KOPT-K1 (cell line): ENCODE results near the gene KRT5.
"Not testable (repeated sequence)": the region's sequence is repeated elsewhere in the genome, so short reads cannot be mapped to it uniquely, and the experiment has no call there.

ENCODE experiments used
- H3K27ac ChIP-seq: fragments of 200-600 bp; sonication (generic); 2 replicates; pipeline ENCODE4 v1.5.1; 2016; ENCODE audit warnings: antibody characterized with exemption, mild to moderate bottlenecking, low read depth, low read length; ENCODE audit not compliant: poor library complexity, severe bottlenecking
- H3K36me3 ChIP-seq: fragments of 200-600 bp; sonication (generic); 2 replicates; pipeline ENCODE4 v1.5.1; 2017; ENCODE audit warnings: antibody characterized with exemption, mild to moderate bottlenecking, low read length, moderate library complexity; ENCODE audit not compliant: insufficient read depth
- H3K9me3 ChIP-seq: fragments of 200-600 bp; sonication (generic); 2 replicates; pipeline ENCODE4 v1.5.1; 2017; ENCODE audit warnings: antibody characterized with exemption, low read length, mild to moderate bottlenecking; ENCODE audit not compliant: insufficient read depth, poor library complexity, severe bottlenecking

KRT5 gene

GRCh38 chr12:52496590-52497071, 23.6 kb downstream of the KRT5 start:
- Histone ChIP-seq H3K27ac (no peak overlapping the region), H3K9me3 (no peaks in the 10 kb centered on the region), H3K36me3 (no peaks in the 10 kb centered on the region)

GRCh38 chr12:52496054-52496453, 24.1 kb downstream of the KRT5 start:
- H3K9me3 ChIP-seq: no peaks in the 10 kb centered on the region
- no peak overlapping the region for H3K27ac ChIP-seq
- no peaks in the 10 kb centered on the region for H3K36me3 ChIP-seq

- H3K36me3 ChIP-seq: no peaks in the 10 kb centered on the region
- no peaks in the 10 kb centered on the region for H3K9me3 ChIP-seq
- no peak overlapping the region for H3K27ac ChIP-seq
These were observed 24.8 kb downstream of the KRT5 start for GRCh38 chr12:52495389-52495788.

GRCh38 chr12:52494518-52494917, 25.7 kb downstream of the KRT5 start:
- Histone ChIP-seq H3K36me3 (no peaks in the 10 kb centered on the region), H3K27ac (no peak overlapping the region), H3K9me3 (no peaks in the 10 kb centered on the region)

- H3K27ac ChIP-seq: no peak overlapping the region
- no peaks in the 10 kb centered on the region for H3K9me3 ChIP-seq
These were observed 26.1 kb downstream of the KRT5 start for GRCh38 chr12:52494100-52494499.

GRCh38 chr12:52493172-52493571, 27.0 kb downstream of the KRT5 start, which contains the start of gene KRT6A:
Gene KRT6A, minus strand, starts transcription at chr12:52493257. Its CDS starts 69 bp downstream, at chr12:52493188.
- Histone ChIP-seq H3K9me3 (no peaks in the 10 kb centered on the region), H3K36me3 (no peaks in the 10 kb centered on the region), H3K27ac (no peak within 1 kb of the TSS)

More at GRCh38 chr12:52494100-52494499, 26.1 kb downstream of the KRT5 start:
- H3K36me3 ChIP-seq: no peaks in the 10 kb centered on the region

GRCh38 chr12:52492405-52492804, 27.8 kb downstream of the KRT5 start:
- not testable (repeated sequence) for H3K36me3 ChIP-seq, H3K9me3 ChIP-seq, H3K27ac ChIP-seq

GRCh38 chr12:52491495-52491894, 28.7 kb downstream of the KRT5 start:
- H3K9me3 ChIP-seq, H3K27ac ChIP-seq: not testable (repeated sequence)

GRCh38 chr12:52488736-52489135, 31.5 kb downstream of the KRT5 start:
- Histone ChIP-seq H3K36me3 (no peaks in the 10 kb centered on the region), H3K27ac (no peak overlapping the region), H3K9me3 (peaks cover 4% of the 10 kb centered on the region)

More at GRCh38 chr12:52491495-52491894, 28.7 kb downstream of the KRT5 start:
- H3K36me3 ChIP-seq: not testable (repeated sequence)

- H3K36me3 ChIP-seq, H3K27ac ChIP-seq: not testable (repeated sequence)
These were observed 32.3 kb downstream of the KRT5 start for GRCh38 chr12:52487744-52488443.

GRCh38 chr12:52487211-52487610, 33.0 kb downstream of the KRT5 start:
- Histone ChIP-seq H3K36me3 (no peaks in the 10 kb centered on the region), H3K27ac (no peak overlapping the region)

More at GRCh38 chr12:52487744-52488443, 32.3 kb downstream of the KRT5 start:
- H3K9me3 ChIP-seq: not testable (repeated sequence)

GRCh38 chr12:52486166-52487105, 33.8 kb downstream of the KRT5 start:
- Histone ChIP-seq H3K9me3 (peaks cover 4% of the 10 kb centered on the region), H3K27ac (no peak overlapping the region), H3K36me3 (no peaks in the 10 kb centered on the region)

More at GRCh38 chr12:52487211-52487610, 33.0 kb downstream of the KRT5 start:
- H3K9me3 ChIP-seq: peaks cover 4% of the 10 kb centered on the region

- Histone ChIP-seq H3K27ac (no peak overlapping the region), H3K36me3 (no peaks in the 10 kb centered on the region), H3K9me3 (peaks cover 4% of the 10 kb centered on the region)
These were observed 40.1 kb downstream of the KRT5 start for GRCh38 chr12:52480073-52480472.

GRCh38 chr12:52477651-52478050, 42.5 kb downstream of the KRT5 start:
- H3K27ac ChIP-seq: no peak overlapping the region
- no peaks in the 10 kb centered on the region for H3K9me3 ChIP-seq
- no peaks in the 10 kb centered on the region for H3K36me3 ChIP-seq

GRCh38 chr12:52474212-52474611, 46.0 kb downstream of the KRT5 start:
- no peak overlapping the region for H3K27ac ChIP-seq
- H3K9me3 ChIP-seq: no peaks in the 10 kb centered on the region
- no peaks in the 10 kb centered on the region for H3K36me3 ChIP-seq
